ENCODE measurements around the gene HMGN5.
A peak's percentile ranks its signal among the peaks of the same experiment; 100 is the strongest.

- TF ChIP-seq CTCF (IDR thresholded peaks at IDR 0.05), result peak in 4 of 6 experiments; percentile 28 to 46 (median 36)
- no peak for TF ChIP-seq POLR2A (IDR thresholded peaks at IDR 0.05)
Measured at GRCh38 chrX:81120936-81121371, 80.8 kb downstream of the HMGN5 start.

All from esophagus squamous epithelium (tissue), 4 donors.